ENCODE measurements around the gene PAK4.
"Not testable (repeated sequence)": the region's sequence is repeated elsewhere in the genome, so short reads cannot be mapped to it uniquely, and the experiment has no call there.

The PAK4 gene

DNA sequence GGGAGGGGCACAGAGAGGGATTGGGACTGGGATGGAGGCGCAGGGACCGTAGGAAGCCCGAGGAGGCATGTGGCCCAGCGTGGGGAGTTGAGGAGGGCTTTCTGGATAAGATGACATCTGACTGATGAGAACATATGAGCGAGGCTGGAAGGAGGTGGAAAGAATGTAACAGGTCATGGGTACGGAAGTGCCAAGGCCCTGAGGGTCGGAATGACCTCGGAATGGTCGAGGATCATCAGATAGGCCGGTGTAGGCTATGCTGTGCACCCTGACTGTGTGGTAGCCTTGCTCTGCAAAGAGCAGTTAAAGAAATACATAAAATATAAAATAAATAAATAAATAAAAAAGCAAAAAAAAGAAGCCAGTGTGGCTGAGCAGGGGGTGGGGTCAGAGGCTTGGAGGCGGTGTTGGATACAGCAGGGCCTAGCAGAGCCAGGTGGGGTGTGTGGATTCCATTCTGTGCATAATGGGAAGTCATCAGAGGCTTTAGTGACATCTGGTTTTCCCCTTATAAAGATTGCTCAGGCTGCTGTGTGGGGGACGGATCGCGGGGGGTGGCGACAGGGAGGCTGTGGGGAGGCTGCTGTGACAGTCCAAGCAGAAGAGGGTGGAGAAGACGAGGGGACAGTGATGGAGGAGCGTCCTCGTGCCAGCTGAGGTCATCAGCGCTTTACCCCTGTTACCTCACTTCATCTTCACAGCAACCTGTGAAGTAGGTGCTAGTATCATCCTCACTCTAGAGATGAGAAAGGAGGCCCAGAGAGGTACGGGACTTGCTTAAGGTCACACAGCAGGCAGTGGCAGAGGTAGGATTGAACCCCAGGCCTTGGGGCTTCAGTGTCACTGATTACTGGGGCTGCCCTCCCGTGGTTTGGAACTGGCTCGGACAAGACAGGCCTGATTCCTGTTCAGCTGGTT, 5.0 kb downstream of the PAK4 start:
- no peak for DNase-seq

- DNase-seq: no peak
These were observed 5.7 kb downstream of the PAK4 start for GRCh38 chr19:39131255-39131755.

DNA sequence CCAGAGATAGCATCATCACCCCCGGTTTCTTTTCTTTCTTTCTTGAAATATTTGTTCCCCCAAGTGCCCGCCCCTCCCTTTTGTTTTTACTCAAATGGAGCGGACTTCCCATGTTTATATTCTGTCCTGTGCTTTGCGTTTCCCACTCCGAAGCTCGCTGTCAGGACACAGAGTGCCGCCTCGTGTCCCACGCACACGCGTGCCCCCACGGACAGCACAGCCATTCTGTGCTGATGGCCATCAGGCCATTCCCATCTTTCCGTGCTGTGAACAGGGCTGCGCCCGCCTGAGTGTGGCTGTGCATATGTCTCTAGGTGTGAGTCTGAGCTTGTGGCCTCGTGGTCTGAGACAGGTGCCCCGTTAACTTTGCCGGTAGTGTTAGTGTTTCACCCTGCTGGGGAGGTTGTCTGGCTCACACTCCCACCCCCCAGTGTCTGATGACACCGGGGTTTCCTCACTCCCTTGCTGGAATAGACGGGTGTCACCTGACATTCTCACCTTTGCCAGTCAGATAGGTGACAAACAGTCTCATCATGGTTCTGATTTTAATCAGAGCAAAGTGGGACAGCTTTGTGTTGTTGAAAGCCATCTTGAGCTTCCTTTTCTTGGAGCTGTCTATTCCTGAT, 6.9 kb downstream of the PAK4 start:
- DNase-seq: no peak

- peak; percentile 26 for DNase-seq
These were observed 8.1 kb downstream of the PAK4 start for GRCh38 chr19:39133431-39134270.

GRCh38 chr19:39135701-39136100, 10.1 kb downstream of the PAK4 start:
- no peak for DNase-seq

DNA sequence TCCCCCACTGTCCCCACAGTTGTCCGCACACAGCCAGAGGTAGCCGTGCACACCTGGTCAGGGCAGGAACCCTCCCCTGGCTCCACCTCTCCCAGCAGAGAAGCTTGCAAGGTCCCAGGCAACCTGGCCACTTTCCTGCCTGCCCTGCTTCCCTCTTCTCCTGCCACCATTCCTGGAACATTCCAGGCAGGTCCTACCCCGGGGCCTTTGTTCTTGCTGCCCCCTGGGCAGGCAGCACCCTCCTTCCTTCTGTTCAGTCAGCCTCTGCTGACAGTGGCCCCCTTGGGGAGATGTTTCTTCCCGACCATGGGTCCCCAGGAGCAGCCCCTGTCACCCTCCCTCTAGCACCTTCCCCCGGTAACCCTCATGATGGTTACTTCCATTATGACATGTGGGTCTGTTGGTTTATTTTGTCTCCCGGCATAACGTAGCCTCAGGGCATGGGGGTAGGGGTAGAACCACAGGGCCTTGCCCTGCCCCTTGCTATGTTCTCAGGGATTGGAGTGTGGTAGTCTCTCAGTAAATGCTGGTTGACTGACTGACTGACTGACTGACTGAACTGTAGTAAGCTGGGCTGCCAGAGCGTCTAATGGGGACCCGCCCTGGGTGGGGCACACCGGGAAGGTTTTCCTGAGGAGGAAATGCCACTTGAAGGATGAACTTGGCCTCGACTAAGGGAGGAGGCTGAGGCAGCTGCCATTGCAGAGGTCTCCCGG, 10.8 kb downstream of the PAK4 start:
- DNase-seq: no peak

- DNase-seq: no peak
These were observed 11.5 kb downstream of the PAK4 start for GRCh38 chr19:39137131-39137530.

DNA sequence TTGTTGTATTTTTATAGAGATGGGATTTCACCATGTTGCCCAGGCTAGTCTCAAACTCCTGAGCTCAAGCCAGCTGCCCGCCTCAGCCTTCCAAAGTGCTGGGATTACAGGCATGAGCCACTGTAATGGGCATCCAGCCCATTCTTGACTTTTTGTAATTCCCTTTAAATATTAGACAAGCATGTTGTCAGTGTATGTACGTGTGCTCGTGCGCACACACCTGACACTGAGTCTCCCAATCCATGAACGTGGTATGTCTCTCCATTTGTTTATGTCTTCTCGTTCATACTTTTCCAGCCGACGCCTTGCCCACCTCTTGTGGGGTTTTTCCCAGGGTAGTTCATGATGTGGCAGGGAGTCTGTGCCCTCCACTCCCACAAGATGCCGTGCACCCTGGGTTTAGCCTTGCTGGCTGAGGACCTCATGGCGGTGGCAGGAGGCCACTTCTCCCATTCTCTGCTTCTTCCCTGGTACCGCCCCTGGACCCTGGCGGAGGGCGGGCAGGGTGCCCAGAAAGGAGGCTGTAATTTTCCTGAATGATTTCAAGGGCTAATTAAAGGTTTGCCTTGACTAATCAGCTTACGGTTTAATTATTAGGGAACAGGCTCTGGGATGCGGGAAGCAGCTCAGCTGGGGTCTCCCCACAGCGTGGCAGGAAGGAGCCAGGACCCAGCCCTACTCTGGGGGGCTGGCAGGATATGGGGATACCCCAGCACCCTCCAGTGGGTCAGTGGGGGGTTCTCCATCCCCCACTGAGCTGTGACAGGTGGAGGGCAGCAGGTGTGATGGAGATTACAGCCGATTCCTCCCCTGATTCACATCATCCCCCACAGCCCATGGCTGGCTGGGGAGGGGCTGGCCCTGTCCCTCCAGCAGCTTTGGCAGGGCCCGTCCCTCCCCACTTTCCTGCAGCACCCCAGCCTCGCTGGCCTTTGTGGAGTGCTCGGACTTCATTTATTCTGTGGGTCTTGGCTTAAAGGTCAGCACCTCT, 12.9 kb downstream of the PAK4 start:
- DNase-seq: no peak

DNA sequence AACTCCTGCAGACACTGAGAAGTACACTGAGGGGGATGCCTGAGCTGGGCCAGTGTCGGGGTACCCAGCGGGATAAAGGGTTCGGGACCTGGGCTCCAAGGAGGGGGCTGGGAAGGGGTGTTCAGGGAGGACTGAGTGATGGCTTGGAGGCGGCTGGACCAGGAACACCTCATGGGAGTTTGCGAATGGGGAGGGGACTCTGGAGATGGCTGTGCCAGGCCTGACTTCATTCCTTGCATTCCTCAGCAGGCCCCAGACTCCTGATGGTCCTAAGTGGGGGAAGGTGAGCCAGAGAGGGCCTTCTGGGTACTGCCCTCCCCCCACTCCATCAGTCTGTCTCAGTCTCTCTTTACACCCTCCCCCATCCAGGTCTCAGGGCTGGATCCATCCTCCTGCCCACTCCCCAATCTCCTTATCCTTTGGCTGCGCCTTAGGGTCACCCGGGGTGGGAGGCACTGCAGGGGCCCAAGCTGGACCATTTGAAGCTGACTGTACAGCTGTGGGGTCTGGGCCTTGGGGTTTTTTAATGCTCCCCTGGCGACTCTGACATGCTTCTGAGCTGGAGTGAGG, 13.8 kb downstream of the PAK4 start:
- no peak for DNase-seq

GRCh38 chr19:39139971-39140453, 14.4 kb downstream of the PAK4 start:
- no peak for DNase-seq

GRCh38 chr19:39140594-39140993, 15.0 kb downstream of the PAK4 start:
- no peak for DNase-seq

- no peak for DNase-seq
These were observed 16.3 kb downstream of the PAK4 start for GRCh38 chr19:39141929-39142328.

DNA sequence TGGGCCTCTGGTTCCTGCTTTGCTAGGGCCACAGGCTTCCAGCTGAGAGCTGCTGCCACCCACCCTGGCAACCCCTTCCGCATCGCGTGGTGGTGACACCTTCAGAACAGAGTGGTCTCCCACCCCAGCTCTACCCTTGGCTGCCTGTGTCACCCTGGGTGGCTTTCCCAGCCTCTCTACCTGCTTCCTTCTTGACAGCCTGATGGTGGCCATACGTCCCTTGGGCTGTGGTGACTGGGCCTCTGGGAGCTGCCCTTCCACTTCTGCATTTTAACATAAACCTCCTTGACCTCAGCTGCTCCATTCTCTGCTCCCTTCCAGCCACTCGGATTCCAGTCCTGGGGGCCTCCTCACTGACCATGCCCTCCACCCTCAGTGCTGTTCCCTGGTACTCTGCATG, 17.0 kb downstream of the PAK4 start:
- DNase-seq: peak; percentile 31

DNA sequence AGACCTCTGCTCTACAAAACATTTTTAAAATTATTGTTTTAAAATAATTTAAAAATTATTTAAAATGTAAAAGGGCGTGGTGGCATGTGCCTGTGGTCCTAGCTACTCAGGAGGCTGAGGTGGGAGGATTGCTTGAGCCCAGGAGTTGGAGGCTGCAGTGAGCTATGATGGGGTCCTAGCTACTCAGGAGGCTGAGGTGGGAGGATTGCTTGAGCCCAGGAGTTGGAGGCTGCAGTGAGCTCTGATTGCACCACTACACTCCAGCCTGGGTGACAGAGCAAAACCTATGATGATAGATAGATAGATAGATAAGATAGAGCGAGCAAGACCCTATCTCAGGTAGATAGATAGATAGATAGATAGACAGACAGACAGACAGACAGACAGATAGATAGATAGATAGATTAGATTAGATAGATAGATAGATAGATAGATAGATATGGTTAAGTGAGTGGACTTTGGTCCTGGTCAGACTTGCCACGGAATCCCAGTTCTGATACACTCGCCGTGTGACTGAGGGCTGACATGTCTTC, 18.2 kb downstream of the PAK4 start:
- DNase-seq: not testable (repeated sequence)

DNA sequence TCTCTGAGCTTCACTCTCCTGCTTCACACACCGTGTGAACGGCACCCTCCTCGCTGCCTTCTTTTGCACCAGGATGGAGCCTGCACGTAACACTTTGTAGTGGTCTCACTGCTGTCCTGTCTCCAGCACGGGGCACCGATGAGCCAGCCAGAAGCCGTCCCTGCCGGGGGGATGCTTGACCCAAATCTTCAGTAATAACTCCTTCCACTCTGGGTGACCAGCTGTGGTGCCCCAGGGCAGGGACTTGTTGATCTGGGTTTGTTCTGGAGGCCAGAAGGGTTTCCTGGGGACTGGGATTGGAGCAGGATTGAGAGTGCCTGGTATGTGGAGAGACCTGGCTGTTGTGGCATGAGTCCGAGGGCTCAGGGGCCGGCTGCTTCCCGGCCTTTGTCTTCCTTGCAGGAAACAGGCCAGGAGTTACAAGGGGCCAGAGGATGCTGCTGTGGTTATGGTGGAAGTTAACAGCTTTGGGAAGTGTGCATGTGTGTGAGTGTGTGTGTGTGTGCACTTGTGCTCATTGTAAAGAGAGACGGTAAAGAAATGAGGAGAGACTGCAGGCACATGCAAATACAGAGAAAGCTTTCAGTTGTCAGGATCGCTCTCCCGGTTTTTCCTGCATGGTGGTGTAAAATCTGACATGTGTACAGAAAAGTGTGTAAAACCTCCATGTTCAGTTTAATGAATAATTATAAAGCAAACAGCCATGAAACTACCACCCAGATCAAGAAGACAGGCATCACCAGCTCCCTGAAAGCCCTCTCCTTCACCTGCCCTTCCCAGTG, 18.9 kb downstream of the PAK4 start:
- DNase-seq: no peak

DNA sequence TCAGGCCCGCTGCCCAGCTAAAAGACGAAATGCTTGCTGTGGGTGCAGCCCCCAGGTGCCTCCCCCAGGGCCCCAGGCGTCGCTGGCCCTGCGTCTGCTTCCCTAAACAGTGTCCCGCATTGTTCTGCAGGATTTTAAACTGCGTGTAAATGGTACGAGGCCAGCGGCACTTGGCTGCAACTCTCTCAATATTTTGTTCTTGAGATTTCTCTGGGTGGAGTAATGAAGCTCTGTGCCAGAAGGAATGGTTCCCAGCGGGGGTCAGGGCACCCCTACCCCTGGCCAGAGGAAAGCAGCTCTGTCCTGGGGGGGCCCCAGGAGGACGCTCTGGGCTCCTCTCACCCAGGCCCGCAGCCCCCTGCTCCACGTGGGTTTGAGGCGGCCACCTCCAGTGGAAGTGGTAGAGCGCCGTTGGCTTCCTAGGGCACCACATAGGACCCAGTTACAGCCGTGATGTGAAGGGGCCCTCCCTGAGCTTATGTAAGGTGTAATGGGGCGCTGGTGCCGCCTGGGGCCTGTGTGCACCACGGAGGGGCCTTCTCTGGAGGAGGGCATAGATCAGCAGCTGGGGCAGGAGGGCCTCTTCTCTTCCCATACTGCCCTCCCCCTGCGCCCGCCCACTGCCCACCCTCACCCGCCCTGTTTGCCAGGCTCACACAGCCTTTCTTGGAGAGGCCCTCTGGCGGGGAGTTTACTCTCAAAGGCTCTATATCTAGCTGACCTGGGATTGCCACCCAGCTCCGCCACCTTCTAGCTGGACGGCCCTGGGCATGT, 19.8 kb downstream of the PAK4 start:
- no peak for DNase-seq

DNA sequence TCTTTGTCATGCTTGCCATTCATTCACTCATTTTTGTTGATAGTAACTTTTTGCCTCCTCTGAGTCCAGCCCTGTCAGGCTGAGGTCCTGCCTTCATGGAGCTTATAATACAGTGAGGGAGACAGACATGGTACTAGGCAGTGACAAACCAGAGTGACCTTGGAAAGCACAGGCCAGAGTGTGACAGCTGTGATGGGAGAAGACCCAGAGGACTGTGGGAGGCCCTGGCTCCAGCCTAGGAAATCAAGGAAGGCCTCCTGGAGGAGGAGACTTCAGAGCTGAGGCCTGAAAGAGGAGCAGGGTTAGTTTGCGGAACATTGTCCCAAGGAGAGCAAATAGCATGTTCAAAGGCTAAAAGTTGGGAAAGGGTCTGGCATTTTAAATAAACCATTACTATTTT, 20.5 kb downstream of the PAK4 start:
- DNase-seq: no peak

DNA sequence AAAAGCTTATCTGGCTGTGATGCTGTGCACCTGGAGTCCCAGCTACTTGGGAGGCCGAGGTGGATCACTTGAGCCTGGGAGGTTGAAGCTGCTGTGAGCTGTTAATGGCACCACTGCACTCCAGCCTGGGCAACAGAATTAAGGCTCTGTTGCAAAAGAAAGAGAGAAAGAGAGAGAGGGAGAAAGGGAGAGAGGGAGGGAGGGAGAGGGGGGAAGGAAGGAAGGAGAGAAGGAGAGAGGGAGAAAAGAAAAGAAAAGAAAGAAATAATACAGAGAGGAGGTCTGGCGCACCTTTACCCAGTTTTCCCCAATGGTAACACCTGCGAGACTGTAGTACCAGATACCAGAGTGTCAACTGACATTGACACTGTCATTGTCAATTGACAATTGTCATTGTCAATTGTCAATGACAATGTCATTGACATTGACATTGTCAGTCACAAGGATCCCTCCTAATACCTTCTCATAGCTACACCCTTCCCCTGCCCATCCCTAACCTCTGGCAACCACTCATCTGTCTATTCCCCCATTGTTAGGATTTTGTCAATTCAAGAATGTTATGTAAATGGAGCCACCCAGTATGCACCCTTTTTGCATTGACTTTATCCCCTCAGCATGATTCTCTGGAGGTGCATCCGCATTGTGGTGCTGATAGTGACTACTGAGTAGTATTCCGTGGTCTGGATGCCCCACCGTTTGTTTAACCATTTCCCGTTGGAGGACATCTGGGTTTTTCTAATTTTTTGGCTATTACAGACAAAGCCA, 21.3 kb downstream of the PAK4 start:
- no peak for DNase-seq
